M059J (cell line): Measurements from ENCODE around the gene EXOC6. TPM values are rescaled to one million over a fixed set of nuclear protein-coding genes. Genes with fewer than 3 reads are reported as not detected.

Experiments
- DNase-seq: peaks from one replicate; pipeline ENCODE4 v3.0.0-alpha.2; 2012; ENCODE audit warnings: low read depth
- total RNA-seq: library from RNA; depleted of rRNA; stranded (reverse); fragments of >200 nt; shearing (Covaris generic); gene quantifications from 2 replicates; pipeline ENCODE4 v1.2.3, GENCODE V29; 2014

The EXOC6 gene
- total RNA-seq, 1 experiment from 2014 or later = 12.6 TPM

- no peak for DNase-seq
Observed at GRCh38 chr10:93064874-93065660, 216.7 kb downstream of the EXOC6 start.

- no peak for DNase-seq
Observed at GRCh38 chr10:93065675-93066543, 217.6 kb downstream of the EXOC6 start.

GRCh38 chr10:93066544-93066913 is 218.2 kb downstream of the EXOC6 start:
- DNase-seq = no peak

- DNase-seq = no peak
Observed at GRCh38 chr10:93067443-93068365, 219.4 kb downstream of the EXOC6 start.

GRCh38 chr10:93068411-93069244 is 220.3 kb downstream of the EXOC6 start:
- no peak for DNase-seq

DNA sequence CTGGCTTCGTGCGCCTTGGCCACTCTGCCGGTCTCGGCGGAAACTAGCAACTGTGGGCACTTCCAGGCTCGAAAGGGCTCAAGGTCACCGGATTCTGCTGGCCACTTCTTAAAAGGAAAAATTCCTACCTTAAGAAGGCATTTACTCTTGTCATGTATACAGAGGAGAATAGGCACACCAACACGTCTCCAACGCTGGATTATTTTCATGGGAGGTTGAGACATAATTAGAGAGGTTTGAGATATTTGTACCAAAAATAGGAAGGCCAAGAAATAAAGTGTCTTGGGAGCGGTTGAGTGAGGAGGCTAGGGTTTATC is 220.9 kb downstream of the EXOC6 start:
- DNase-seq = no peak

- DNase-seq = no peak
Observed at GRCh38 chr10:93070378-93071176, 222.3 kb downstream of the EXOC6 start.

DNA sequence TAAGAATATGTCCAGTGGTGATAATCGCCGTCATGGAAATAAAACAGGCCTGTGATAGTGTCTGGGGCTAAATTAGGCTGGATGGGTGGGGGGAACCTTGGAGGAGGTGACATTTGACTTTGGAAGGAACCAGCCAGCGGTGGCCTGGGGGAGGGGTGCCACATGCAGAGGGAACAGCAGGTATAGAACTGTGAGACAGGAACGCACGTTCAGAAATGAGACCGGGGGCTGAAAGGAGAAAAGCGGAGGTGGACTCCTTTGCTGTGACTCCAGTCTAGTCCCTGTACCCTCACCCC is 222.8 kb downstream of the EXOC6 start:
- no peak for DNase-seq

DNA sequence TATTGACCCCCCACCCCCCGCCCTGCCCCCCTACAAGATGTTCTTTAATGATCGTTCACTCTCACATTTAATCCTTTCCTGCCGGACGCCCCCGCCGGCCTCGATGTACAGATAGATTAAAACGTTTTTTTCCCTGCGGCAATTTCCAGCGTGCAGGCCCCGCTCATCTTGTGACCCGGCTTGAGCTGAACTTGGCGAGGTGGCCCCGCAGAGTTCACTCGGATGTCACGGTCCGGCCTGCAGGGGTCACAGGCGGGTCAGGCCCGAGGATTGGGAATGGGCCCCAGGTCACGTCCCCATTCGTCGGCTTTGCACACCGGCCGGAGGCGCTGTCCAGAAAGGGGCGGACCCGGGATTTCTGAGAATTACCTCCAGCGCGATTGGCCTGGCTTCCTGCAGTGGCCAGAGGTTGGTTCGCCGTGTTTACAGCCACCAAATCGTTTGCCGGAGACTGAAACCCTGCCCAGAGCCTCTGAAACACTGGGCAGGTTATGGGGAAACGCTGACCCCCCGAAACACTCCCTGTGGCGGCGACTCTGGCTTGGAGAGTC is 223.4 kb downstream of the EXOC6 start:
- DNase-seq = peak; percentile 60

GRCh38 chr10:93072225-93072712 is 223.9 kb downstream of the EXOC6 start:
- DNase-seq = no peak

GRCh38 chr10:93072713-93073538 is 224.6 kb downstream of the EXOC6 start:
- no peak for DNase-seq

DNA sequence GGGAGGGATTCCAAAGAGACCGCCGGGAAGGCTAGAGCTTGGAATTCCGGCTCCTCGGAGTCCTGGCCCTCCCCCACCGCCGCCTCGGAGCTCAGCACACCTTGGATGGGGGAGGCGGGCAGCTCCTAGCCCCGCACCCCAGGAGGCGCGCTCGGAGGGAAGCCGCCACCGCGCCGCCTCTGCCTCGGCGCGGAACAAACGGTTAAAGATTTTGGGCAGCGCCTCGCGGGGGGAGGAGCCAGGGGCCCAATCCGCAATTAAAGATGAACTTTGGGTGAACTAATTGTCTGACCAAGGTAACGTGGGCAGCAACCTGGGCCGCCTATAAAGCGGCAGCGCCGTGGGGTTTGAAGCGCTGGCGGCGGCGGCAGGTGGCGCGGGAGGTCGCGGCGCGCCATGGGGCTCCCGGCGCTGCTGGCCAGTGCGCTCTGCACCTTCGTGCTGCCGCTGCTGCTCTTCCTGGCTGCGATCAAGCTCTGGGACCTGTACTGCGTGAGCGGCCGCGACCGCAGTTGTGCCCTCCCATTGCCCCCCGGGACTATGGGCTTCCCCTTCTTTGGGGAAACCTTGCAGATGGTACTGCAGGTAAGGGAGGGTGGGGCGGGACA is 225.3 kb downstream of the EXOC6 start, which contains the start of gene CYP26A1:
TSS of gene CYP26A1 (plus strand) at position 355 of the 608 bp plus-strand sequence. CDS start at position 397, 42 bp downstream.
- DNase-seq = peak; percentile 19

GRCh38 chr10:93074147-93074596 is 225.9 kb downstream of the EXOC6 start:
- DNase-seq = peak; percentile 24

DNA sequence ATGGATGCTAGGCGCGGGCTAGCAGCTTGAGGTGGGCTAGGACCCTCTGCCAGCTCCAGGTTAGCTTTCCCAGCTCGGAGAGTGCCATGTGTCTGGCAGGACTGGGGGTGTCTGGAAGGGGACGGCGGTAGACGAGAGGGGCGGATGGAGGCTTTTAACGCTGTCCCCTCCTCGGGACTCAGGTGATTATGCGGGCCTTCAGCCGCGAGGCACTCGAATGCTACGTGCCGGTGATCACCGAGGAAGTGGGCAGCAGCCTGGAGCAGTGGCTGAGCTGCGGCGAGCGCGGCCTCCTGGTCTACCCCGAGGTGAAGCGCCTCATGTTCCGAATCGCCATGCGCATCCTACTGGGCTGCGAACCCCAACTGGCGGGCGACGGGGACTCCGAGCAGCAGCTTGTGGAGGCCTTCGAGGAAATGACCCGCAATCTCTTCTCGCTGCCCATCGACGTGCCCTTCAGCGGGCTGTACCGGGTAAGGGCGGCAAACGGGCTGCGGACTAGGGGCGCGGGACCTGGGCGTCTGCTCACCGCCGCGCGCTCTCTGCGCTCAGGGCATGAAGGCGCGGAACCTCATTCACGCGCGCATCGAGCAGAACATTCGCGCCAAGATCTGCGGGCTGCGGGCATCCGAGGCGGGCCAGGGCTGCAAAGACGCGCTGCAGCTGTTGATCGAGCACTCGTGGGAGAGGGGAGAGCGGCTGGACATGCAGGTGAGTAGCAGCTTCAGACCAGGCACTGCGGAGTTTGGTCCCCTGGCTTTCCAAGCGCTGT is 226.5 kb downstream of the EXOC6 start:
- DNase-seq = peak; percentile 20

DNA sequence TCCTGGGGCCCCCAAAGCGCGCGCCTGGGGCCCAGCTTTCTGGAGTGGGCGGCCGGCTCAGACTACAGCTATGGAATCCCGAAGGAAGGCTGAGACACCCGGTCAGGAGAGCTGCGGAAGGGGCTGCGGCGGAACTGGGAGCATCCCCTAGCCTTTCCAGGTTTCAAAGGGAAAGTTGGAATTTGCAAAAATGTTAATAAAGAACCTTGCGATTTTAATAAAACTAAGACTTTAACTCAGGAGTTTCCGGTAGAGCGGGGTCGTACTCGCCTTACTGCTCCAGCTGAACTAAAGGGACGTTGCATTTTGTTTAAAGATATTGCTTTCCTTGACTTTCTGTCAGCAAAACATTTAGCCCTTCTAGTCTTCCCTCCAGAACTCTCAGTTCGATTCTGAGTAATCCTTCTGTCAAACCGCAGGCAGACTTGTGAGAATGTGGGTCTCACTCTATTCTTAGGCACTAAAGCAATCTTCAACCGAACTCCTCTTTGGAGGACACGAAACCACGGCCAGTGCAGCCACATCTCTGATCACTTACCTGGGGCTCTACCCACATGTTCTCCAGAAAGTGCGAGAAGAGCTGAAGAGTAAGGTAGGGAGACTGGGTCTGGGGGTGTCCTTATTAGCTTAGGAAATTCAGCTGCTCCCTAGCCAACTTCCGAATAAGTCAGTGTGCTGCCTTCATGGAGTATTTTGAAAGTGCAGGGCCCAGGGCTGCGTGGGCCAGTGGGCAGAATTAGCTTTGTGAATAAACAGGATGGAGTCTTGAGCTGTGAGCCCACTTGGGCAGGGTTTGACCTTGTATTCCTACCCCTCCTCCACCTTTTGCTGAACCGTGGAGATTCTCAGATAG is 227.3 kb downstream of the EXOC6 start:
- DNase-seq = no peak

- DNase-seq = no peak
Observed at GRCh38 chr10:93076871-93077270, 228.6 kb downstream of the EXOC6 start.
